ENCODE data around the gene FAM181B.

The FAM181B gene

DNA sequence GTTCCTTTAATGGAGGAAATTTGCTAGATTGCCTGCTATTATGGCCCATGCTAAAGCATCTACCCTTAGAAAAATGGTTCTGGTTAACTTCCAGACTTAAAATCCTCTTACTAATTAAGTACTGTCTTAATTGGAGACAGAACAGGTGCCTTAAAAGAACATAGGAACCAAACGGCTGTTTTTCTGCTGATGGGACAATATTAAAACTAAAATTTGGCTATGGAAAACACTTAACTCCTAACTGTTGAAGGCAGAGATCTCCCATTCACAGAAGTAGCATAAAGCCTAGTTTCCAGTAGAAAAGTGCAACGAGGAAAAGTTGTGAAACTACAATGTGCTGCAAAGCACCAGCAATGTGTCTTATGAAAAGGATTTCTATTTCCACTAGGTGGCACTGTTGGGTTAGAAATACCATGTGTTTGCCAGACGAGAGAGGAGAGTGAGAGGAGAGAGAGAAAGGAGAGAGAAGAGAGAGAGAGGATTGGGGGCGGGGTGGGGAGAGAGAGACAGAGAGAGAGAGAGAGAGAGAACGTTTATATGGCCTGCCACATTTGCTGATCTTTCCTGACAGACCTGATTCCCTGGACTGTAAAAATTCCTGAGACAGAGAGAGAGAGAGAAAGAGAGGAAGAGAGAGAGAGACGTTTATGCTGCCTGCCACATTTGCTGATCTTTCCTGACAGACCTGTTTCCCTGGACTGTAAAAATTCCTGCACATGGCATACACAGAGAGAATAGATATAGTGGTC lies 51.5 kb downstream of the FAM181B start:
- DNase-seq (ENCODE audit: low read depth) = no peak

DNA sequence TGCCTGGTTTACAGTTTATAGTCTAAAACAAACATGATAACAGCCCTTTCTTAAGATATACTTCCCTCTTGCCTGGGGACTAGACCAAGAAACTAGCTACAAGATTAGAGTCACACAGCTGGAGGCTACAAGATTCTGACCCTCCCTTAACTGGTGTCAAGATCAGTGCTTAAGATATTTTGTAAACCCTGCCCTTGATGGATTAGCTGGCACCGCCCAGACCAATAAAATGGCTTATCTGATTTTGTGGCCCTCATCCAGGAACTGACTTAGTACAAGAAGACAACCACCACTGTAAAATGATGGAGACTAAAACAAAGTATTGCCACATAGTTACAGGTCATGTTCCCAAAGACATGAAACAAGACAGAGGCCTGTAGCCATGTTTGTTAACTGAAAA lies 53.4 kb downstream of the FAM181B start:
- DNase-seq (ENCODE audit: low read depth) = no peak
